ENCODE results near the gene ACAN.

The ACAN gene

GRCh38 chr15:88876573-88876972 is 73.3 kb downstream of the ACAN start:
- no peak overlapping the region for H3K27ac Mint-ChIP-seq
- no peaks in the 10 kb centered on the region for H3K36me3 Mint-ChIP-seq (ENCODE audit: low read depth)
- peaks cover 6% of the 10 kb centered on the region for H3K4me1 Mint-ChIP-seq
- H3K9me3 Mint-ChIP-seq: no peaks in the 10 kb centered on the region
- H3K4me3 Mint-ChIP-seq: no peak overlapping the region
- no peak for TF ChIP-seq CTCF (IDR thresholded peaks at IDR 0.05; ENCODE audit: unreplicated experiment in 3 of 3)
- H3K27me3 Mint-ChIP-seq (ENCODE audit: low read depth): peaks cover 15% of the 10 kb centered on the region

GRCh38 chr15:88877415-88877814 is 74.2 kb downstream of the ACAN start:
- H3K27ac Mint-ChIP-seq: no peak overlapping the region

GRCh38 chr15:88877906-88878305 is 74.7 kb downstream of the ACAN start:
- H3K4me3 Mint-ChIP-seq: no peak overlapping the region
- no peak for TF ChIP-seq CTCF (IDR thresholded peaks at IDR 0.05; ENCODE audit: unreplicated experiment in 3 of 3)
- H3K4me1 Mint-ChIP-seq: peaks cover 6% of the 10 kb centered on the region
- no peaks in the 10 kb centered on the region for H3K36me3 Mint-ChIP-seq (ENCODE audit: low read depth)
- no peak overlapping the region for H3K27ac Mint-ChIP-seq
- no peaks in the 10 kb centered on the region for H3K9me3 Mint-ChIP-seq
- peaks cover 15% of the 10 kb centered on the region for H3K27me3 Mint-ChIP-seq (ENCODE audit: low read depth)

More at GRCh38 chr15:88877415-88877814, 74.2 kb downstream of the ACAN start:
- no peak overlapping the region for H3K4me3 Mint-ChIP-seq
- H3K27me3 Mint-ChIP-seq (ENCODE audit: low read depth): peaks cover 15% of the 10 kb centered on the region
- peaks cover 6% of the 10 kb centered on the region for H3K4me1 Mint-ChIP-seq
- no peaks in the 10 kb centered on the region for H3K9me3 Mint-ChIP-seq
- TF ChIP-seq CTCF (IDR thresholded peaks at IDR 0.05; ENCODE audit: unreplicated experiment in 3 of 3): no peak
- no peaks in the 10 kb centered on the region for H3K36me3 Mint-ChIP-seq (ENCODE audit: low read depth)

GRCh38 chr15:88878720-88879184 is 75.5 kb downstream of the ACAN start:
- no peak overlapping the region for H3K4me3 Mint-ChIP-seq
- no peaks in the 10 kb centered on the region for H3K36me3 Mint-ChIP-seq (ENCODE audit: low read depth)
- TF ChIP-seq CTCF (IDR thresholded peaks at IDR 0.05; ENCODE audit: unreplicated experiment in 3 of 3): peak; percentile 42 to 62 (median 47)
- peaks cover 6% of the 10 kb centered on the region for H3K4me1 Mint-ChIP-seq
- H3K9me3 Mint-ChIP-seq: no peaks in the 10 kb centered on the region
- H3K27ac Mint-ChIP-seq: no peak overlapping the region
- H3K27me3 Mint-ChIP-seq (ENCODE audit: low read depth): peaks cover 15% of the 10 kb centered on the region

- Mint-ChIP-seq H3K27ac (no peak overlapping the region), H3K4me1 (no peaks in the 10 kb centered on the region), H3K36me3 (ENCODE audit: low read depth) (no peaks in the 10 kb centered on the region), H3K4me3 (no peak overlapping the region), H3K9me3 (no peaks in the 10 kb centered on the region), H3K27me3 (ENCODE audit: low read depth) (peaks cover 9% of the 10 kb centered on the region)
- TF ChIP-seq CTCF (IDR thresholded peaks at IDR 0.05; ENCODE audit: unreplicated experiment in 3 of 3): no peak
Measured at GRCh38 chr15:88880944-88881740, 77.9 kb downstream of the ACAN start.

GRCh38 chr15:88881775-88882174 is 78.5 kb downstream of the ACAN start:
- Mint-ChIP-seq H3K4me1 (no peaks in the 10 kb centered on the region), H3K4me3 (no peak overlapping the region), H3K36me3 (ENCODE audit: low read depth) (no peaks in the 10 kb centered on the region), H3K27ac (no peak overlapping the region), H3K27me3 (ENCODE audit: low read depth) (peaks cover 4% of the 10 kb centered on the region), H3K9me3 (no peaks in the 10 kb centered on the region)
- TF ChIP-seq CTCF (IDR thresholded peaks at IDR 0.05; ENCODE audit: unreplicated experiment in 3 of 3): no peak
